ENCODE results near the gene SERTAD4.

The SERTAD4 gene

DNA sequence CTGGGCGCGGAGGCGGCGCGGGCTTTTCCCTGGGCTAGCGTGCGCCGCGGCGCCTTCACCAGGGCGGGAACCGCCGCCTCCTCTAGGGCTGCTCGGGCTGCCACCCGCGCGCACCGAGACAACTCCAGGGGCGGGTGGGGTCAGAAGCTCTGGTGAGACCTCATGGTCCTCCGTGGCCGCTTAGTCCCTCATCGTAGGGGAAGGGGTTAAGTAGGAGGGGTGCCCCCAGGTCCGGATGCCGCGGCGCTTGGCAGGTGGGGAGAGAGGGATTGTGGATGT, 559 bp downstream of the SERTAD4 start:
- peak; percentile 63 for DNase-seq (ENCODE audit: low read depth, low spot score)

GRCh38 chr1:210233495-210234328, 1.1 kb downstream of the SERTAD4 start:
- peak; percentile 89 for DNase-seq (ENCODE audit: low read depth, low spot score)

GRCh38 chr1:210234329-210234757, 1.7 kb downstream of the SERTAD4 start:
- DNase-seq (ENCODE audit: low read depth, low spot score), result no peak

- no peak for DNase-seq (ENCODE audit: low read depth, low spot score)
Observed at GRCh38 chr1:210235363-210236053, 2.9 kb downstream of the SERTAD4 start.

DNA sequence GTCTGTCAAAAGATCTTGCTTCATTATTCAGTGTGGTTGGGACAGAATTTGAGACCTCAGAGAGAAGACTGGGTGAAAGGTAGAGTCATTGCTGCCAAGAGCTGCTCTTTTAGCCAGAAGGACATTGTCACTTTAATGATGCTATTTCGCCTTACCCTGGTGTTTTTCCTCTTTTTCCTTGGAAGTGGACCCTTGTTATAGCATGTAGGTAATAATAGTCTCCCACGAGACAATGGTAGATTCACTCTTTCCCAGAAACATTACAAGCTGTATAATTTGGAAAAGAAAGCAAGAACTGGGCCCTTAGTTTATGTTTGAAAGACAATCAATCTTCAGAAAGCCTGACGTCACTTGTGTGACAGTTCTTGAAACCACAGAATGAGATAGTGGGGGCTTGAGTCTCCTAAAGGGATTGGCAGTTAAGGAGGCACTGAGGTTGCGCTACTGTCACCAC, 3.8 kb downstream of the SERTAD4 start:
- peak; percentile 77 for DNase-seq (ENCODE audit: low read depth, low spot score)

DNA sequence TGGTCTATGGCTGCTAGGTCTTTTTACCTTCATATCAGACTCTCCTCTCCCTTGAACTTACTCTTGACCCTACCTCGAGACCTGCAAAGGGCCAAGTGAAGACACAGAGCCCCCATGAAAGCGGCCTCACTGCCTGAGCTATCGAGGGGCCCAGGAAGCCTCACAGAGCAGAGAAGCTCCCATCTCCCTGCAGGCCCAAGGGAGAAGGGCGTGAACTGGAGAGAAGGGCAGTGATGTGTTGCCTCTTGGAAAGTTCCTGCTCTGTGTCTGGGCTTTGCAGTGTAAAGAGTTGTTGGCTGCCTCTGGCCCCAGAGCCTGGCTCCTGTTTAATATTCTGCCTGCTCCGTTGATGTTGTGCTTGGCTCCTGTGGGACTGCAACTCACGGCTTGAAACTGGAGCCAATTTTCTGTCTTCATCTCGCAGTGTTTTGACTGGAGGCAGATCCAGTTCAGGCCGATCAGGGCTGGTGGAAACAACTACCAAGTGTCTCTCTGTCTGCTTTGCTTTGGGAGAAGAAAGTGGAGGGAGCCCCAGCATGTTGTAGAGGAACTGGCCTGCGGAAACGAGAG, 4.3 kb downstream of the SERTAD4 start:
- peak; percentile 95 for DNase-seq (ENCODE audit: low read depth, low spot score)

DNA sequence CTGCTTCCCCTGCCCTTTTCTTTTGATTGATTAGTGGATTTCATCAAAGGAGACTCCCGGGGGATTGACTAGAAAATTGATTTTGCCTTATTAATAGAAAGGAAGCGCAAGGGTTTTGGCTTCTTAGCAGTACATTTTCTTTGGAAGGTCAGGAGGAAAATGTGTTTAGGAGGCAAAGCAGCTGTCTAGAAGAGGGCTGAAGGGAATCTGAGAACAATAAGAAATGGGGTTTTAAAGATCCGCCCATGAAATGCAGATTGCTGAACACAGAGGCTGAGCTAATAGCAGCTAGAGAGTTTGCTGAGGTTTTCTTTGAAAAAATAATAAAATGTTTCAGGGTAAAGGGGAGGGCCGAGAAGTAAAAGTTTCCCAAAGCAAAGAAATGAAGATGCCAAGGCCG, 4.9 kb downstream of the SERTAD4 start:
- no peak for DNase-seq (ENCODE audit: low read depth, low spot score)

DNA sequence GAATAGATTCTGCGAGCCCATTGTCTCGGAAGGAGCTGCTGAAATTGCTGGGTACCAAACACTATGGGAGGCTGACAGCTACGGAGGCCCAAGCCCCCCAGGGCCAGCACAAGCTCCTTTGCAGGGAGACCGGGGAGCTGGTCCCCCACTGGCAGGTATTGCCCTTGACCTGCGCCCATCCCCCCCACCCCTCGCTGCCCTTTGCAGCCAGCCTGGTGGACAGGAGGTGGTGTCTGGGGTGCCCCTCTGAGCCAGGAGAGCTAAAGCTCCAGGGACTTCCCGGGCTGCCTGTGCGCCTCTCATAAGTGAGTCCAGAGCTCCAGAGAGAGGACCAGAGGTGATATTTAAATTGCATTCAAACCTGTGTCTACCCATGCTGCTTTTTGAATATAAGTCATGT, 5.4 kb downstream of the SERTAD4 start:
- no peak for DNase-seq (ENCODE audit: low read depth, low spot score)

- DNase-seq (ENCODE audit: low read depth, low spot score), result peak; percentile 79
Observed at GRCh38 chr1:210239349-210240111, 6.9 kb downstream of the SERTAD4 start.

DNA sequence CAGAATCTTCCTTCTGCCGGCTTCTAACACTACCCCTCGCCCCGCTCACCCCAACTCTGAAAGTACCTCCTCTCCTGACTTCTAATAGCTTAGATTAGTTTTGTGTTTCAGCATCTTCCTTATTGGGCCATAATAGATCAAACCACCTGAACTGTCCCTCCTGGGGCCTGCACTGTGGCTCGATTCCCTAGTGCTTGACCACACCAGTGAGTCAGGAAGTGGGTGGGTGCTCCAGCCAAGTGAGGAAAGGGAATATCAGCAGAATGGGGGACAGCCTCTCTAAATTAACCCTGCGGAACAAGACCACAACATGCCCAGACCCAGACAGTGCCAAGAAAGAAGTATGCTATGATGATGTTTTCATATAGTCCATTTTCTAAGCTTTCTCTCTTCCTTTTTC, 8.5 kb downstream of the SERTAD4 start:
- DNase-seq (ENCODE audit: low read depth, low spot score), result no peak

GRCh38 chr1:210244746-210245367, 12.3 kb downstream of the SERTAD4 start:
- peak; percentile 53 for DNase-seq (ENCODE audit: low read depth, low spot score)

- DNase-seq (ENCODE audit: low read depth, low spot score), result peak; percentile 29
Observed at GRCh38 chr1:210246447-210246846, 13.9 kb downstream of the SERTAD4 start.

- DNase-seq (ENCODE audit: low read depth, low spot score), result peak; percentile 40
Observed at GRCh38 chr1:210248341-210248740, 15.7 kb downstream of the SERTAD4 start.

- peak; percentile 59 for DNase-seq (ENCODE audit: low read depth, low spot score)
Observed at GRCh38 chr1:210250665-210250997, 18.0 kb downstream of the SERTAD4 start.

DNA sequence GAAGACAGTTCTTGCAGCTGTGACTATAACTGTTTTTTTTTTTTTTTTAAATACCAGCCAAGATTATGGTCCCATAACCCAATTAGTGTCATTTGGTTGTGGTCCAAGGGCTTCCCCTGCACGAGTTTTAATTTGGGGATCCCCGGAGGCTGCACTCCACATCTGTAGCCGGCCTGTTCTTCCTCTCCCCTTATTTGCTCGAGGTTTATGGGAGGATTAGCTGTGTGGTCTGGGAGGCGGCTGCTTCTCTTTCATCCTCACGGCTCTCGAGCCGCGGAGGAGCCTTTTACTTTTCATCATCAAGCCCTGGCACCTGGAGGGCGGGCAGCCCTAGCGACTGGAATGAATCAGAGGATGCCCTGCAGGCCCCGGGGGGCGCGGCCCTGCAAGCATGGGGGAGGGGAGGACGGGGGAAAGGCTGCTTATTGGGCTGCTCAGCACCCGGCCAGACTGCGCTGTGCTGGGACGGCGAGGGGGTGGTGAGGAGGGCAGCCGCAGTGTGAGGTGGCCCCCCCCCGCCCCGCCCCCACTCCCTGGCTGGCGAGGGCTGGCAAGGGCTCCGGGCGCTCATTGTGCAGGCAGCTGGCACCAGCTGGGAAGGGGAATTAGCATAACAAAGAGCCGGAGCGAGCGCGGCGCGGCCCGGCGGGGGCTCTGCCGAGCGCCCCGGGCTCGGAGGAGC, 18.5 kb downstream of the SERTAD4 start:
- peak; percentile 88 for DNase-seq (ENCODE audit: low read depth, low spot score)

- no peak for DNase-seq (ENCODE audit: low read depth, low spot score)
Observed at GRCh38 chr1:210251680-210252490, 19.3 kb downstream of the SERTAD4 start.

DNA sequence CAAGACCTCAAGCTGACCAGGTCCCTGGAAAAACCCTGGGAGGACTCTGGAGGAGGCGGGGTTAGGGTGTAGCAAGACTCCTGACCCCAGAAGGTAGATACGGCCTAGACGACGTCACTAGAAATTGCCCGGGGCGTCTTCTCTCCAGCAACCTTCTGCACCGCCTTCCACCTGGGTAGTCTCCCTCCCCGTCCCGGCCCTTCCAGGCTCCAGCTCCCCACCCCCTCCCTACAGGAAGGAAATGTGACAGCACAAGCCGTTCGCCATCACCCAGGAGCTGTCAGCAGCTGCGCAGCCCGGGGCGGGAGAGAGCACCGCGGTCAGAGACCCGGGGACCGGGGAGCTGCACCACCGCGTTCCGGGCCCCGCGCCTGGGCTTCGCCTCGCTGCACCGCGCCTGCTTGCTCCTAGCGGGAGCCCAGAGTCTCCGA, 20.0 kb downstream of the SERTAD4 start:
- DNase-seq (ENCODE audit: low read depth, low spot score), result no peak

- no peak for DNase-seq (ENCODE audit: low read depth, low spot score)
Observed at GRCh38 chr1:210254298-210254697, 21.7 kb downstream of the SERTAD4 start.

- DNase-seq (ENCODE audit: low read depth, low spot score), result no peak
Observed at GRCh38 chr1:210257698-210258529, 25.3 kb downstream of the SERTAD4 start.

All from astrocyte of the hippocampus (primary cell).